ENCODE results near the gene CYB5R3. TPM values are rescaled to one million over a fixed set of nuclear protein-coding genes. Genes with fewer than 3 reads are reported as not detected.

The CYB5R3 gene
- total and polyA plus RNA-seq, 7 experiments from 2014 or later: 34.3 to 74.1 (median 42.3) TPM

DNA sequence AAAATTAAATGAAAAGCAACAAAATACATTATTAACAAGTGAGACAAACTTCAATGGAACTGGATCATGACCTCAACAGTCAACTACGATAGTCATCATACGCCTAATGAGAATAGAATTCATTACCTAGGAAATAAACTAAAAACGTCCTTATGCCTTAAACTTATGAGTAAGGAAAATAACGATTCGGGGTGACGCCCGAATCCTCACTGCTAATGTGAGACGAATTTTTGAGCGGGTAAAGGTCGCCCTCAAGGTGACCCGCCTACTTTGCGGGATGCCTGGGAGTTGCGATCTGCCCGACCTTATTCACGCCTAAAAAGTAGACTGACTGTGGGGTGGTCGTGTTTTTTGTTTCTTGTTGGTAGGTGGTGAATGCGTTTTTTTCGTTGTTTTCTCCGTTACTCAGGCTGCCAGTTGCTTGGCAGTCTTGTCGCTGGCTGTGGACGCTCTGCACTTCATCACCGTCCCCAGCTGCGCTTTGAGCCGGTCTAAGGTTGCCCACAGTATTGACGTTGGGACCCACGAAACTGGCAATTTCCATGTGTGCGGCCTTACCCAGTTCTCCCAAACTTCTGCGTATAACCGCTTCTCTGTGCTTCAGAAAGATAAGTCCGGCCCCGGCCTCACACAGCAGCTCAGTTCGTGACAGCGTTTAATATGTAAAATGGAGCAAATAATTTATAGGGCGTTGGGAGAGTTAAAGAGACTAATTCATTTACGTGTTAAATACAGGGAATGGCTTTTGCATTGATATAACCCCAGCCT is 33.9 kb downstream of the CYB5R3 start:
- Histone ChIP-seq H3K27ac (ENCODE audit: low read depth, low read length) (peak overlapping the region; percentile 91), H3K9me3 (ENCODE audit: control insufficient read depth in 2 of 3, low read length in 3 of 3) (no peaks in the 10 kb centered on the region), H3K27me3 (ENCODE audit: control insufficient read depth in 2 of 2, insufficient read depth in 2 of 2, low read length in 2 of 2) (no peaks in the 10 kb centered on the region), H3K4me3 (ENCODE audit: low read length) (peak overlapping the region; percentile 91), H3K4me1 (ENCODE audit: control insufficient read depth in 2 of 2, insufficient read depth in 2 of 2, low read length in 2 of 2) (peaks cover 32 to 37% of the 10 kb centered on the region in 2 donors), H3K36me3 (ENCODE audit: control insufficient read depth in 2 of 3, insufficient read depth in 3 of 3, low read length in 3 of 3) (peaks cover 0 to 12% (median 0%) of the 10 kb centered on the region in 3 experiments)
- Mint-ChIP-seq H3K9me3 (peaks cover 0 to 8% (median 0%) of the 10 kb centered on the region in 11 donors), H3K4me1 (peaks cover 38 to 58% (median 48%) of the 10 kb centered on the region in 7 donors), H3K4me3 (peak overlapping the region; percentile 92 to 99 (median 94)), H3K27ac (peak overlapping the region; percentile 98 to 100 (median 100)), H3K27me3 (peaks cover 0 to 5% (median 0%) of the 10 kb centered on the region in 5 donors), H3K36me3 (peaks cover 0 to 16% (median 0%) of the 10 kb centered on the region in 5 donors)
- ChIA-PET POLR2A (interaction anchor here (0.5 to 3.5 kb wide), 24 partner anchors 9 to 1169 kb away, joined by 3 to 19 read pairs (median 5); partner anchors contain the start of genes ARFGAP3, CYB5R3, MCAT and NDUFA6), CTCF (interaction anchor here (0.7 kb wide), 1 partner anchor 242 kb away, joined by 3 read pairs; the partner anchor contains the start of gene ARFGAP3)
- intact Hi-C loops (cut with micrococcal nuclease): loop anchor here (1.0 to 10.0 kb wide), 9 partner anchors 34 to 930 kb away; partner anchors contain the start of genes NDUFA6 (in 2 of the 2), ARFGAP3 (in 1 of the 2), CYB5R3 (in 1 of the 2) and SERHL2 (in 1 of the 2)
- peak; percentile 62 to 93 (median 89) for DNase-seq
- peak; percentile 83 for ATAC-seq

DNA sequence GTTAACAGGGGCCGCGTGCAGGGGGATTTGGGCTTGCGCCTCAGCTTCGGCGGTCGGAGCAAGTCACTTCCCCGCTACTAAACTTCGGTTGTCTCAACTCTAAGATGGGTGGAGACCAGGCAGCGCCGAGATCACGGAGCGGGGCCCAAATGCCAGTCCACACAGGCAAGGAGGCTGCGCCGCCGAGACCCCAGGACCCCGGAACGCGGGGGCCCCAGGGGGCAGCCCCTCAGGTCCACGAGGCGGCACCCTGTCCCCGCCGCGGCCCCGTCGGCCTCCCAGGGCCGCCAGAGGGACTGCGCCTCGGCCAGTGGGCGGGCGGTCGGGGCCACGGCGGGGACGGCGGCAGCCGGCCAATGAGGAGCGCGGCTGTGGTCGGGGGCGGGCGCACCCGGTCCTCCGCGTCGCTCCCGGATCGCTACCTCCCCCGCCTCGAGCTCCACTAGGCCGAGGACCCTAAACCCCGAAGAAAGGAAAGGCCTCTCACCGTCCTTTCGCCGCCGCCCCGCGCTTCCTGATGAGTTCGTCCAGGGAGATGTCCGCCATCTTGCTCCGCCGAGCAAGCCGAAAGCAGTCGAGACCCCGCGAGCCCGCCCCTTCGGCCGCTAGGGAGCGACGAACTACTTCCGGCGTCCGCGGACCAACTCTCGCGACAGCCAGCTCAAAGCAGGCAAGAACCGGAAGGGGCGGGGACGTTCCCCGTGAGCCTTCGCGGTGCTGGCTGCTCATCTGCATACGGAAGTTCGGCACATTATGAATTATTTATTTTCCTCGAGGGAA is 34.7 kb downstream of the CYB5R3 start, which contains the start of gene POLDIP3:
POLDIP3 (minus strand) TSS at position 572 of the 780 bp plus-strand sequence; CDS start at position 546, 26 bp downstream.
- POLR2A ChIA-PET: interaction anchor here (0.6 to 3.5 kb wide), 25 partner anchors 8 to 1168 kb away, joined by 3 to 19 read pairs (median 4); partner anchors contain the start of genes ARFGAP3, CYB5R3, MCAT and NDUFA6
- H3K4me1 ChIP-seq (ENCODE audit: control insufficient read depth in 2 of 2, insufficient read depth in 2 of 2, low read length in 2 of 2): peaks cover 34 to 40% of the 10 kb centered on the region in 2 donors
- H3K4me3 ChIP-seq (ENCODE audit: low read length): peak within 1 kb of the TSS; percentile 91
- Mint-ChIP-seq H3K27me3 (peaks cover 0 to 5% (median 0%) of the 10 kb centered on the region in 5 donors), H3K4me3 (peak within 1 kb of the TSS; percentile 92 to 99 (median 97)), H3K36me3 (peaks cover 0 to 16% (median 0%) of the 10 kb centered on the region in 5 donors), H3K4me1 (peaks cover 46 to 65% (median 54%) of the 10 kb centered on the region in 7 donors), H3K9me3 (peaks cover 0 to 9% (median 0%) of the 10 kb centered on the region in 11 donors), H3K27ac (peak within 1 kb of the TSS; percentile 98 to 100 (median 100))
- DNase-seq: peak; percentile 96 to 99 (median 98)
- H3K9me3 ChIP-seq (ENCODE audit: control insufficient read depth in 2 of 3, low read length in 3 of 3): no peaks in the 10 kb centered on the region
- no peaks in the 10 kb centered on the region for H3K27me3 ChIP-seq (ENCODE audit: control insufficient read depth in 2 of 2, insufficient read depth in 2 of 2, low read length in 2 of 2)
- peak; percentile 84 for ATAC-seq
- H3K27ac ChIP-seq (ENCODE audit: low read depth, low read length): peak within 1 kb of the TSS; percentile 91
- CTCF ChIA-PET: no interaction called here
- peaks cover 0 to 12% (median 0%) of the 10 kb centered on the region in 3 experiments for H3K36me3 ChIP-seq (ENCODE audit: control insufficient read depth in 2 of 3, insufficient read depth in 3 of 3, low read length in 3 of 3)
- intact Hi-C loops (cut with micrococcal nuclease): loop anchor here (1.0 to 10.0 kb wide), 16 partner anchors 32 to 930 kb away; partner anchors contain the start of genes ARFGAP3 (in 2 of the 2), CYB5R3 (in 2 of the 2), NDUFA6 (in 2 of the 2) and PACSIN2 (in 1 of the 2)

DNA sequence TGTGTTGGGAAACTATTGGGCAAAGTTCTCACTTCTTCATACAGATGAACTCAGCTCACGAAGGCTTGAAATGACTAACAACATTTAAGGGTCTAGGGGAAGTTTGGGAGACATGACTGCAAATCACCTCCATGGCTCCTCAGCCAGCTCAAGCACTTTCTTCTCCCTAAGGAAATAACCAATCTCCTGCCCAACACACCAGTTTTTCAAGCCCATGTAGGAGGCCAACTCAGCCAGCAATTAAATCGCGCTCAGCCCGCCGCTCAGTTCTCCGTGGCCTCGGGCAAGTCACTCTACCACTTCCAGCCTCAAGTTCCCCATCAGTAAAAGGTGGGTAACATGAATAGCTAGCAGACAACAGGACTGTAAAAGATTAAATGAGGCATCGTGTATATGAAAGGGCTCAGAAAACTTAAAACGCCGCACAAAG is 35.3 kb downstream of the CYB5R3 start:
- Histone ChIP-seq H3K4me1 (ENCODE audit: control insufficient read depth in 2 of 2, insufficient read depth in 2 of 2, low read length in 2 of 2) (peaks cover 34 to 45% of the 10 kb centered on the region in 2 donors), H3K4me3 (ENCODE audit: low read length) (peak overlapping the region; percentile 91), H3K27me3 (ENCODE audit: control insufficient read depth in 2 of 2, insufficient read depth in 2 of 2, low read length in 2 of 2) (no peaks in the 10 kb centered on the region), H3K36me3 (ENCODE audit: control insufficient read depth in 2 of 3, insufficient read depth in 3 of 3, low read length in 3 of 3) (peaks cover 0 to 12% (median 3%) of the 10 kb centered on the region in 3 experiments), H3K9me3 (ENCODE audit: control insufficient read depth in 2 of 3, low read length in 3 of 3) (no peaks in the 10 kb centered on the region), H3K27ac (ENCODE audit: low read depth, low read length) (peak overlapping the region; percentile 91)
- ATAC-seq (no peak), DNase-seq (no peak)
- Mint-ChIP-seq H3K9me3 (peaks cover 0 to 9% (median 0%) of the 10 kb centered on the region in 11 donors), H3K36me3 (peaks cover 0 to 16% (median 0%) of the 10 kb centered on the region in 5 donors), H3K4me1 (peaks cover 50 to 68% (median 57%) of the 10 kb centered on the region in 7 donors), H3K27me3 (peaks cover 0 to 5% (median 0%) of the 10 kb centered on the region in 5 donors), H3K27ac (peak overlapping the region; percentile 93 to 100 (median 98)), H3K4me3 (peak overlapping the region; percentile 92 to 99 (median 96))
- ChIA-PET CTCF (no interaction called here), POLR2A (interaction anchor here (0.6 to 3.5 kb wide), 20 partner anchors 7 to 742 kb away, joined by 3 to 19 read pairs (median 4); partner anchors contain the start of genes ARFGAP3, CYB5R3, MCAT and NDUFA6)
- intact Hi-C loops (cut with micrococcal nuclease): loop anchor here (1.0 to 10.0 kb wide), 14 partner anchors 32 to 929 kb away; partner anchors contain the start of genes ARFGAP3 (in 2 of the 2), CYB5R3 (in 1 of the 2), NDUFA6 (in 1 of the 2) and PACSIN2 (in 1 of the 2)

DNA sequence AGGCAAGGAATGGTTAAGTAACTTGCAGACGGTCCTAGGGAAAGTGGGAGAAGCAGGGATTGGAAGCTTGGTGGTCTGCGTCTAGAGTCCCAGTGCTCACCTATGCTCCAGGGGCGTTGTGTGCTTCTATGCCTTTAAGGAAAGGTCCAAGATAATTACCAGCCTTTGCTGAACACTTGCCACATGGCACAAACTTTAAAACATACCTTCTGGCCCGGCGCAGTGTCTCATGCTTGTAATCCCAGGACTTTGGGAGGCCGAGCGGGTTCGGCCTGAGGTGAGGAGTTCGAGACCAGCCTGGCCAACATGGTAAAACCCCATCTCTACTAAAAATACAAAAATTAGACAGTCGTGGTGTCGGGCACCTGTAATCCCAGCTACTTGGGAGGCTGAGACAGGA is 36.9 kb downstream of the CYB5R3 start:
- ATAC-seq (no peak), DNase-seq (no peak)
- CTCF ChIA-PET: no interaction called here
- peak overlapping the region; percentile 61 to 99 (median 96) for H3K4me3 Mint-ChIP-seq
- H3K4me3 ChIP-seq (ENCODE audit: low read length): no peak overlapping the region
- no peaks in the 10 kb centered on the region for H3K27me3 ChIP-seq (ENCODE audit: control insufficient read depth in 2 of 2, insufficient read depth in 2 of 2, low read length in 2 of 2)
- peaks cover 0 to 20% (median 3%) of the 10 kb centered on the region in 3 experiments for H3K36me3 ChIP-seq (ENCODE audit: control insufficient read depth in 2 of 3, insufficient read depth in 3 of 3, low read length in 3 of 3)
- peak overlapping the region; percentile 44 for H3K27ac ChIP-seq (ENCODE audit: low read depth, low read length)
- POLR2A ChIA-PET: interaction anchor here (0.7 to 1.0 kb wide), 2 partner anchors 9 to 30 kb away, joined by 3 read pairs; no protein-coding TSS in a partner anchor
- peaks cover 0 to 5% (median 0%) of the 10 kb centered on the region in 5 donors for H3K27me3 Mint-ChIP-seq
- H3K9me3 ChIP-seq (ENCODE audit: control insufficient read depth in 2 of 3, low read length in 3 of 3): no peaks in the 10 kb centered on the region
- H3K4me1 ChIP-seq (ENCODE audit: control insufficient read depth in 2 of 2, insufficient read depth in 2 of 2, low read length in 2 of 2): peaks cover 34 to 49% of the 10 kb centered on the region in 2 donors
- peaks cover 50 to 74% (median 64%) of the 10 kb centered on the region in 7 donors for H3K4me1 Mint-ChIP-seq
- peaks cover 0 to 16% (median 5%) of the 10 kb centered on the region in 5 donors for H3K36me3 Mint-ChIP-seq
- intact Hi-C loops (cut with micrococcal nuclease): loop anchor here in 1 of 2 donors (5.0 to 10.0 kb wide), 2 partner anchors 80 to 928 kb away; partner anchors contain the start of gene SNU13
- H3K9me3 Mint-ChIP-seq: peaks cover 0 to 9% (median 0%) of the 10 kb centered on the region in 11 donors
- peak overlapping the region in 7 of 9 donors; percentile 28 to 100 (median 66) for H3K27ac Mint-ChIP-seq

DNA sequence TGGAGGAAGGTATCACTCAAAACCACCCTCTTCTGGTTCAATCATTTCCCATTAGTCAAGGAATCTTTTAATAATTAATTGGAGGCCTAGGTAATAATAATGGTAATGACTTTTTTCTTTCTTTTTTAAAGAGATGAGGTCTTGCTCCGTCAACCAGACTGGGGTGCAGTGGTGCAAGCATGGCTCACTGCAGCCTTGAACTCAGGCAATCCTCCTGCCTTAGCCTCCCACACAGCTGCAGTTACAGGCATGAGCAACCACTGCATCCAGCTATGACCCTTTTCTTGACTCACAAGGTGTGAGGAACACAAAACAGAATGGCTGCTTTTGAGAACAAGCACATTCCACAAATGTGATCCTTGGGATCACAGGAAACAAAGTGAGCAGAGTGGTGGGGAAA is 38.1 kb downstream of the CYB5R3 start:
- intact Hi-C loops (cut with micrococcal nuclease): loop anchor here in 1 of 2 donors (5.0 to 10.0 kb wide), 2 partner anchors 79 to 926 kb away; partner anchors contain the start of gene SNU13
- peaks cover 51 to 87% (median 72%) of the 10 kb centered on the region in 7 donors for H3K4me1 Mint-ChIP-seq
- peak overlapping the region in 8 of 10 donors; percentile 9 to 96 (median 38) for H3K4me3 Mint-ChIP-seq
- no peak for DNase-seq
- H3K27me3 Mint-ChIP-seq: peaks cover 0 to 5% (median 0%) of the 10 kb centered on the region in 5 donors
- ChIA-PET POLR2A (interaction anchor here (0.7 kb wide), 1 partner anchor 29 kb away, joined by 3 read pairs; no protein-coding TSS in a partner anchor), CTCF (no interaction called here)
- H3K36me3 ChIP-seq (ENCODE audit: control insufficient read depth in 2 of 3, insufficient read depth in 3 of 3, low read length in 3 of 3): peaks cover 0 to 24% (median 3%) of the 10 kb centered on the region in 3 experiments
- H3K9me3 Mint-ChIP-seq: peaks cover 0 to 9% (median 0%) of the 10 kb centered on the region in 11 donors
- H3K4me3 ChIP-seq (ENCODE audit: low read length): no peak overlapping the region
- ATAC-seq: no peak
- H3K27me3 ChIP-seq (ENCODE audit: control insufficient read depth in 2 of 2, insufficient read depth in 2 of 2, low read length in 2 of 2): no peaks in the 10 kb centered on the region
- peaks cover 36 to 49% of the 10 kb centered on the region in 2 donors for H3K4me1 ChIP-seq (ENCODE audit: control insufficient read depth in 2 of 2, insufficient read depth in 2 of 2, low read length in 2 of 2)
- H3K36me3 Mint-ChIP-seq: peaks cover 0 to 19% (median 5%) of the 10 kb centered on the region in 5 donors
- no peak overlapping the region for H3K27ac ChIP-seq (ENCODE audit: low read depth, low read length)
- peak overlapping the region in 4 of 9 donors; percentile 19 to 66 (median 25) for H3K27ac Mint-ChIP-seq
- H3K9me3 ChIP-seq (ENCODE audit: control insufficient read depth in 2 of 3, low read length in 3 of 3): no peaks in the 10 kb centered on the region

Measured in naive thymus-derived CD4-positive, alpha-beta T cell (primary cell).